Activated T-helper 1 cell treated with anti-CD3 and anti-CD28 coated beads, Interleukin-12 subunit alpha, Interleukin-12 subunit beta, Interleukin-2, Interleukin-4 antibody, amounts not matched to agents 30 ng/mL and 10 ng/mL and 1 ng/mL, durations not matched to agents 14 hours and 24 hours and 36 hours (primary cell): Measurements from ENCODE around the gene ALPK1. TPM values are rescaled to one million over a fixed set of nuclear protein-coding genes. Genes with fewer than 3 reads are reported as not detected.
"Not testable (repeated sequence)": the region's sequence is repeated elsewhere in the genome, so short reads cannot be mapped to it uniquely, and the experiment has no call there.

Experiments used
- DNase-seq: peaks from one replicate; pipeline ENCODE4 v3.0.0; 2021; ENCODE audit warnings: low spot score
- H3K27ac Mint-ChIP-seq: one replicate; pipeline ENCODE4 v1.8.0; 2021; ENCODE audit warnings: mild to moderate bottlenecking, mixed read lengths
- H3K27me3 Mint-ChIP-seq: one replicate; pipeline ENCODE4 v1.8.0; 2022; ENCODE audit warnings: mild to moderate bottlenecking, moderate library complexity, mixed read lengths; ENCODE audit not compliant: insufficient read depth
- H3K36me3 Mint-ChIP-seq: one replicate; pipeline ENCODE4 v1.8.0; 2021; ENCODE audit warnings: low read depth, mixed read lengths
- H3K4me1 Mint-ChIP-seq: one replicate; pipeline ENCODE4 v1.8.0; 2021; ENCODE audit warnings: low read depth, mixed read lengths
- H3K4me3 Mint-ChIP-seq: one replicate; pipeline ENCODE4 v1.8.0; 2021; ENCODE audit warnings: mild to moderate bottlenecking, moderate library complexity, mixed read lengths
- H3K9me3 Mint-ChIP-seq: one replicate; pipeline ENCODE4 v1.8.0; 2021; ENCODE audit warnings: mixed read lengths
- intact Hi-C: fragments of 100-400 bp; cut with micrococcal nuclease; formaldehyde crosslinking; loops from one replicate; pipeline ENCODE4 v1.15.1; 2024
- total RNA-seq: library from RNA; stranded (reverse); gene quantifications from 2 replicates; pipeline ENCODE4 v1.2.3, GENCODE V29; 2022

The ALPK1 gene
- total RNA-seq, 1 donor from 2014 or later = 8.7 TPM

GRCh38 chr4:112277705-112278448 is 19.3 kb upstream of the ALPK1 start:
- DNase-seq = no peak
- Mint-ChIP-seq H3K9me3 (peaks cover 11% of the 10 kb centered on the region), H3K4me3 (no peak overlapping the region), H3K27ac (peak overlapping the region; percentile 27), H3K4me1 (peaks cover 76% of the 10 kb centered on the region), H3K27me3 (no peaks in the 10 kb centered on the region), H3K36me3 (peaks cover 51% of the 10 kb centered on the region)
- intact Hi-C loops = no loop called here

GRCh38 chr4:112279025-112279881 is 17.9 kb upstream of the ALPK1 start:
- intact Hi-C loops = no loop called here
- H3K9me3 Mint-ChIP-seq = peaks cover 11% of the 10 kb centered on the region
- peaks cover 53% of the 10 kb centered on the region for H3K36me3 Mint-ChIP-seq
- no peak overlapping the region for H3K4me3 Mint-ChIP-seq
- H3K4me1 Mint-ChIP-seq = peaks cover 77% of the 10 kb centered on the region
- H3K27ac Mint-ChIP-seq = peak overlapping the region; percentile 73
- no peaks in the 10 kb centered on the region for H3K27me3 Mint-ChIP-seq
- DNase-seq = no peak

- DNase-seq = no peak
- H3K27me3 Mint-ChIP-seq = no peaks in the 10 kb centered on the region
- intact Hi-C loops = no loop called here
- peaks cover 11% of the 10 kb centered on the region for H3K9me3 Mint-ChIP-seq
- peaks cover 51% of the 10 kb centered on the region for H3K36me3 Mint-ChIP-seq
- H3K4me3 Mint-ChIP-seq = no peak overlapping the region
- peak overlapping the region; percentile 19 for H3K27ac Mint-ChIP-seq
- H3K4me1 Mint-ChIP-seq = peaks cover 83% of the 10 kb centered on the region
Observed at GRCh38 chr4:112279882-112280315, 17.3 kb upstream of the ALPK1 start.

GRCh38 chr4:112280386-112281056 is 16.6 kb upstream of the ALPK1 start:
- H3K4me3 Mint-ChIP-seq = no peak overlapping the region
- H3K36me3 Mint-ChIP-seq = peaks cover 48% of the 10 kb centered on the region
- H3K27me3 Mint-ChIP-seq = no peaks in the 10 kb centered on the region
- peaks cover 79% of the 10 kb centered on the region for H3K4me1 Mint-ChIP-seq
- intact Hi-C loops = no loop called here
- DNase-seq = no peak
- H3K27ac Mint-ChIP-seq = no peak overlapping the region
- peaks cover 11% of the 10 kb centered on the region for H3K9me3 Mint-ChIP-seq

GRCh38 chr4:112281895-112282398 is 15.2 kb upstream of the ALPK1 start:
- Mint-ChIP-seq H3K4me1 (peaks cover 90% of the 10 kb centered on the region), H3K4me3 (peak overlapping the region; percentile 87), H3K9me3 (peaks cover 11% of the 10 kb centered on the region), H3K27ac (peak overlapping the region; percentile 34), H3K36me3 (peaks cover 42% of the 10 kb centered on the region)
- DNase-seq, H3K27me3 Mint-ChIP-seq, intact Hi-C loops: not testable (repeated sequence)

- H3K27me3 Mint-ChIP-seq = no peaks in the 10 kb centered on the region
- H3K27ac Mint-ChIP-seq = peak overlapping the region; percentile 71
- peaks cover 91% of the 10 kb centered on the region for H3K4me1 Mint-ChIP-seq
- DNase-seq = no peak
- H3K9me3 Mint-ChIP-seq = peaks cover 11% of the 10 kb centered on the region
- H3K4me3 Mint-ChIP-seq = peak overlapping the region; percentile 87
- H3K36me3 Mint-ChIP-seq = peaks cover 35% of the 10 kb centered on the region
- intact Hi-C loops = no loop called here
Observed at GRCh38 chr4:112282860-112283667, 14.1 kb upstream of the ALPK1 start.

- H3K9me3 Mint-ChIP-seq = peaks cover 11% of the 10 kb centered on the region
- H3K27me3 Mint-ChIP-seq = no peaks in the 10 kb centered on the region
- H3K4me1 Mint-ChIP-seq = peaks cover 91% of the 10 kb centered on the region
- H3K27ac Mint-ChIP-seq = peak overlapping the region; percentile 59
- H3K4me3 Mint-ChIP-seq = peak overlapping the region; percentile 87
- intact Hi-C loops = loop anchor here (1.0 kb wide), 1 partner anchor 10 kb away; no protein-coding TSS in a partner anchor
- DNase-seq = no peak
- H3K36me3 Mint-ChIP-seq = peaks cover 28% of the 10 kb centered on the region
Observed at GRCh38 chr4:112284166-112284565, 13.0 kb upstream of the ALPK1 start.

- Mint-ChIP-seq H3K36me3 (peaks cover 27% of the 10 kb centered on the region), H3K27ac (peak overlapping the region; percentile 95), H3K4me3 (peak overlapping the region; percentile 87), H3K9me3 (peaks cover 11% of the 10 kb centered on the region), H3K27me3 (no peaks in the 10 kb centered on the region), H3K4me1 (peaks cover 91% of the 10 kb centered on the region)
- intact Hi-C loops = loop anchor here (1.0 to 5.0 kb wide), 6 partner anchors 11 to 1758 kb away; partner anchors contain the start of gene AP1AR
- no peak for DNase-seq
Observed at GRCh38 chr4:112284662-112285411, 12.3 kb upstream of the ALPK1 start.

GRCh38 chr4:112287258-112287989 is 9.7 kb upstream of the ALPK1 start:
- Mint-ChIP-seq H3K4me3 (peak overlapping the region; percentile 87), H3K9me3 (peaks cover under 1% of the 10 kb centered on the region), H3K27me3 (no peaks in the 10 kb centered on the region), H3K36me3 (peaks cover 13% of the 10 kb centered on the region), H3K4me1 (peaks cover 73% of the 10 kb centered on the region), H3K27ac (peak overlapping the region; percentile 93)
- intact Hi-C loops = loop anchor here (2.0 to 5.0 kb wide), 5 partner anchors 15 to 1760 kb away; partner anchors contain the start of genes LARP7 and ZGRF1
- no peak for DNase-seq

- Mint-ChIP-seq H3K36me3 (peaks cover 8% of the 10 kb centered on the region), H3K27ac (peak overlapping the region; percentile 89), H3K27me3 (no peaks in the 10 kb centered on the region), H3K9me3 (no peaks in the 10 kb centered on the region), H3K4me3 (peak overlapping the region; percentile 62), H3K4me1 (peaks cover 73% of the 10 kb centered on the region)
- no peak for DNase-seq
- intact Hi-C loops = loop anchor here (1.0 to 5.0 kb wide), 8 partner anchors 9 to 1761 kb away; partner anchors contain the start of genes ALPK1 and NEUROG2
Observed at GRCh38 chr4:112288455-112288854, 8.7 kb upstream of the ALPK1 start.
